ENCODE measurements around the gene UBR7. TPM values are rescaled to one million over a fixed set of nuclear protein-coding genes. Genes with fewer than 3 reads are reported as not detected.
"Not testable (repeated sequence)": the region's sequence is repeated elsewhere in the genome, so short reads cannot be mapped to it uniquely, and the experiment has no call there.

The UBR7 gene
- total RNA-seq, 1 experiment from 2014 or later, result 75.8 TPM

- no peak for DNase-seq (ENCODE audit: low read depth)
Measured at GRCh38 chr14:93195316-93195999, 11.6 kb upstream of the UBR7 start.

- DNase-seq (ENCODE audit: low read depth), result no peak
Measured at GRCh38 chr14:93199031-93199430, 8.0 kb upstream of the UBR7 start.

GRCh38 chr14:93200553-93200952, 6.5 kb upstream of the UBR7 start:
- DNase-seq (ENCODE audit: low read depth), result no peak

DNA sequence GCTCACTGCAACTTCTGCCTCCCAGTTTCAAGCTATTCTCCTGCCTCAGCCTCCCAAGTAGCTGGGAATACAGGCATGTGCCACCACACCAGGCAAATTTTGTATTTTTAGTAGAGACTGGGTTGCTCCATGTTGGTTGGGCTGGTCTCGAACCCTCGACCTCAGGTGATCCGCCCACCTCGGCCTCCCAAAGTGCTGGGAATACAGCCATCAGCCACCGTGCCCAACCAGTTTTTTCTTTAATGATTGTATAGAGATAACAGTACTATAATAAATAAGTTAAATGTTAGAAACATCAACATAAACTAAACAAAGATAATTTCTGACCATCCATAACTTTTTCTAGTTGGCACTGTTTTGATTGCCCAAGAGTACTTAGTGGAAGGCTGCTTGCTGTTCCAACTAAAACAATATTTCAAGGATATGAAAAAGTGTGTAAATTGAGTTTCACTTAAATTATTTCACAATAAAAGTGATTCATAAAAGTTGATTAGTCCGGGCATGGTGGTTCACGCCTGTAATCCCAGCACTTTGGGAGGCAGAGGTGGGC, 5.8 kb upstream of the UBR7 start:
- DNase-seq (ENCODE audit: low read depth), result no peak

DNA sequence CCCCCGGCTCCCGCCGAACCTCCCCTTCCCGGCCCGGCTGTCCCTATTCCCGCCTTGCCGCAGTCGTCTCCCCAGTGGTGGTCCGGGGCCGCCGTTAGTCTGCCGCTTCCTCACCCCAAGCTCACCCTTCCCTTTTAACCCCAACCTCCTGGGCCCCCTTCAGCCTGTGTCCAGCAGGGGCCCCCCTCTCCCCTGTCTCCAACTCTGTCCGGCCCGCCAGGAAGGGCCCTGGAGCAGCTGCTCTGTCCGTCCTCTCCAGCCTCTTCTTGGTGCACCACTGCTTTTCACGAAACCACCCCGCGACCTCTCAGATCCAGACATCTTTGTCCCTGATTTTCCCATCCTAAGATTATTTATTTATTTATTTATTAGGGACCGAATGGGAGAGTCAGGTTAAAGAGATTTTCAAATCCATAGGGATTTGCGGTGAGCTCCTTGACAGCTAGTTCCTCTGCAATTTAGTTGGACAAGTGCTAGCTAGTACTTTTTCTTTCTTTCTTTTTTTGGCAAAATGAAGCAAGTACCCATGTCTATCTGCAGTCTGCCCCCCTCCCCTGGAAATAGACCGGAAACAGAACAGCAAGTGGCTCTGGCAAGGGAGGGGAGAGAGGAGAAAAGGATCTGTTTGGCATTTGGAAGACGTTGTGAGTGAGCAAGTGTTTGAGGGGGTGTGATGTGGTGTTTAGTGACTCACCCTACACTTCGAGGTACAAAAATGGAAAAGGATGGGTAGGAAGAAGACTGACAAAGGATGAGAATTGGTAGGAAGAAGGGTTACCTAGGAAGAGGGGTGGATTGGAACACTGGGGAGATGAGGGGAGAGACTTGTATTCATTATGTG, 632 bp downstream of the UBR7 start:
- peak; percentile 73 for DNase-seq (ENCODE audit: low read depth)

- DNase-seq (ENCODE audit: low read depth), result no peak
Measured at GRCh38 chr14:93212432-93212831, 5.4 kb downstream of the UBR7 start.

- DNase-seq (ENCODE audit: low read depth), result no peak
Measured at GRCh38 chr14:93214598-93214997, 7.5 kb downstream of the UBR7 start.

GRCh38 chr14:93219103-93219726, 12.2 kb downstream of the UBR7 start:
- DNase-seq (ENCODE audit: low read depth), result peak; percentile 31

DNA sequence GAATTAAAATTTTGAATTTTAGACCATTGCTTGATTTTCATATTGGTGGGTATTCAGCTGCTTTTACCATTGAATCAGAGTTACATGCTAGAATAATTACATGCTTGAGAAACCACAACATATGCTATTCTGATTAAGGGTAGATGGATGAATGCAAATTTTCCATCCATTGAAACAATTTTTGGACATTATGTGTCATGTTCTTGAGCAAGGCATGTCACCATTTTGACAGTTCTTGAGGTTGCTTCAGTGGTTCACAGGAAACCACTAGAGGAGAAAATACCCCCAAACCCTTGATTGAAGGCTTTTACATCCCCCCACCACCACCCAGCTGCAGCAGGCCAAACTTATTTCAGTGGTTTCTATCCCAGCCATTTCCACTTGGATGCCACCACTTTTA, 13.5 kb downstream of the UBR7 start:
- DNase-seq (ENCODE audit: low read depth), result no peak

DNA sequence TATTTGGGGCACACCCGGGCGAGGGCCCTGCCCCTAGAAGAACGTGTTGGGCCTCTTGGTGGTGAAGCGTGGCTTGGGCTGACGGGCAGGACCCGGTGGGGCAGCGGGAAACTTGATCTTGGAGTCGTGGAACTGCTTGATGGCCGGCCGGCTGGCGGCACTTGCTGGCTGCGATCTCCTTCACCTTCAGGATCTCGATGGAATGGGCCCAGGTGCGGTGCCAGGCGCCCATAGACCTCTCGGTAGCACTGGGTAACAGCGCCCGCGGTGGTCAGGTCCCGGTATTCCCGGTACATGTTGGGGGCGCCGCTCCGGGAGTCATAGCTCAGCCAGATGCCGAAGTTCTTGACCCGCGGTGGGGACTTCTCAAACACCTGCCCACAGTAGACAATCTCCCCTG, 16.5 kb downstream of the UBR7 start:
- no peak for DNase-seq (ENCODE audit: low read depth)

DNA sequence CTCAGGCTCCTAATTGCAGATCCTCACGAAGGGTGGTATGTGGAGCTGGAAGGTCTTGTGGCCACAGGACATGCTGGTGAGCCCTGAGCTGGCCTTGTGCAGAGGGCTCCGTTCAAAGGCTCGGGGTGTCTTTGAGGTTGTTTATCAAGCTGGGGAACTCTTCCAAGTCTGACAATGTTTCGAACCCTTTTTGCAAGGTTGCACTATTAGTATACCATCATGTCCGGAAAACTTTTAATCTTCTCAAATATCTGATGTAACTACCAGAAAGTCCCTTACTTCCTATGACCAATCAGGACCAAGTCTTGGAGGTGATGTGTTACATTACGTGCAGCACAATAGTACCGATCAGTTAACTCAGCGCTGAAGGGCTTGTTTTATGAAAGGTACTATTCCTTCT, 21.5 kb downstream of the UBR7 start:
- DNase-seq (ENCODE audit: low read depth), result no peak

DNA sequence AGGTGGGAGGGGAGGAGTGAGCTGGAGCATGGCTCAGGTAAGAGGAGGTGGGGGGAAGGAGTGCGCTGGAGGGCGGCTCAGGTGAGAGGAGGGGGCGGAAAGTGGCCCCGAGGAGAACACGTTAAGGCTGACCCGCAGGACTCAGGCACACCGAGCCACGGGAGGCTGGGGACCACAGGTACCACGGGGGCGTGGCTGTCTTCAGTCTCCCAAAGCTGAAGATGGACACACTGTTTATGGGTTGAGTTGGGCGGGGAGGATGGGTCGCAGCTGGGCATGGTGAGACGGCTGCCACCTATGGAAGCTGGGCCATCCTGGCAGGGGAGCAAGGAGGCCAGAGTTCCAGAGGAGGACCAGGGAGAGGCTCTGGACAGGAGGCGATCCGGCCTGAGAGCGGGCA, 23.5 kb downstream of the UBR7 start:
- DNase-seq (ENCODE audit: low read depth), result no peak

DNA sequence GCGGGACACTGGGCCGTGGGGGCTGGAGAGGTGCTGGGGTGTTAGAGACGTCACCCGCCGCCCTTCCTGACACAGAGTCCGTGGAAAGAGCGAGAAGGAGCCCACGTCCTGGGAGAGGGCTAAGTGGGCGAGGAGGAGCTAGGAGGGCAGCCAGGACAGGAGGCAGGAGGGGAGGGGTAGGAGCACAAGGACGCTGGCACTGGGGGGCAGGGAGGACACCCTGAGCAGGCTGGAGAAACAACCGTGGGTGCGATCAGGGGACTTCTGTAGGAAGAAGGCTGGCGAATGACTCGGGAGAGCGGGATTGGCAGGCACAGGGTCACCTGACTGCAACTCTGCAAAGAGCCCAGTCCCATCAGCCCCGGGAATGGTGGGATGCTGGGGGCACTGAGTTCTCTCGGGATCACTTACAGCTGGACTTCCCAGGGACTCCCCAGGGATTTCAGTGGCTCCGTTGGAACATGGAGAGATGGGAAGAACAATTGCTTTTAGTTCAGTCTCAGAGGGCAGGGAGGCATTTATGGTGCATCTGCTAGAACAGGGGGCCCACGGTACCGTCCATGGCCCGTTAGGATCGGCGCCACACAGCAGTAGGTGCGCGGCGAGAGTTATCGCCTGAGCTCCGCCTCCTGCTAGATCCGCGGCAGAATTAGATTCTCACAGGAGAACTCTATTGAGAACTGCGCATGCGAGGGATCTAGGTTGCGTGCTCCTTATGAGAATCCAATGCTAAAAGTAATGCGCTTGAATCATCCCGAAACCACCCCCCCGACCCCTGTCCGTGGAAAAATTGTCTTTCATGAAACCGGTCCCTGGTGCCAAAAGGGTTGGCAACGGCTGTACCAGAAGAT, 24.3 kb downstream of the UBR7 start:
- DNase-seq (ENCODE audit: low read depth), result peak; percentile 39

DNA sequence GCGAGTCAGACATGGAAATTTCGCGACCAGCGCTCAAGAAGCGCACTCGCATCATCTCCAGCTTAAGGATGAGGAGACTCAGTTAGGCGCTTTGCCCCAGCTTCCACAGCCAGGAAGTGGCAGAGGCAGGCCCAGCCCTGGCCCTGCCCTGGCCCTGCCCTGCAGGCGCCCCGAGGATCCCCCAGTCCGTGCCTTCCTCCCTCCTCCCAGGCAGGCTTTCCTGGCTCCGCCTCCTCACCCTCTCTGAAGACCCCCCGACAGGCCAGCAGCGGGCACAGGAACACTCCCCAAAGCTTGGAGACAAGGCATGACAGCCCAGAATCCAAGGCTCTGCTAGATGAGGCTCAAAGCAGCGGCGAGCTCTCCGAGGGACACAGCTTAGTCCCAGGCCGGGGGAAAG, 25.1 kb downstream of the UBR7 start:
- no peak for DNase-seq (ENCODE audit: low read depth)

- DNase-seq (ENCODE audit: low read depth), result not testable (repeated sequence)
Measured at GRCh38 chr14:93233078-93233477, 26.0 kb downstream of the UBR7 start.

- DNase-seq (ENCODE audit: low read depth), result peak; percentile 72
Measured at GRCh38 chr14:93234798-93235197, 27.7 kb downstream of the UBR7 start.

GRCh38 chr14:93239869-93240677, 33.0 kb downstream of the UBR7 start:
- DNase-seq (ENCODE audit: low read depth), result peak; percentile 74

DNA sequence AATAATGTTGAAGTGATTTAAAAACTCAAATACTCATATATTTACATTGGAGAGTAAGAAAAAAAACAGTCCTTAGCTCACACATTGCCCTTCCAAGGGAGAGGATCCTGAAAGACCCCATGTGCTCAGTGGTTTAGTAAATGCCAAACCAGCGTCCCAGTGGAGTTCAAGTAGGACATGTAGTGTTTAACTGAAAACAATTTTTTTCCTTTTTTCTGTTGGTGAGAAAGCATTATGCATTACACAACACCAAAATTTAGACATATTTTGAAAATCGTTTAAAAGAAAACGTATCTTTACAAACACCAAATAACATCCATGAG, 33.6 kb downstream of the UBR7 start:
- peak; percentile 53 for DNase-seq (ENCODE audit: low read depth)

GRCh38 chr14:93245764-93246420, 38.8 kb downstream of the UBR7 start:
- DNase-seq (ENCODE audit: low read depth), result no peak

DNA sequence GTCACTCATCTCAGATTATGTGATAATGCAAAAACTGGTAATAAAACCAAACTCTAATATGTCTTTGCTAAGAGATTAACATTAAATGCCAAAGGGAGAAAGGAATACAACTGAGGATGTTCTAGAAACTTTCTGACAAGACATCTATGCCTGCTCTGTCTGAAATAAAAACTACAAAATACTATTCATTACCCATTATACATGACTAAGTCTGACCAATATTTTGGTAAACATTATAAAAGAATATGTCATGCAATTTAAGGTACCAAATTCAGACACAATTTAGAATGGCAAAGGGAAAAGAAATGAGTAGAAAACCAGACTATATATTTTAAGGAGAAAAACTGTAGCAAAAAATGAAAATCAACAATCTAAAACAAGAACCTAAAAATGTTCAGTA, 39.5 kb downstream of the UBR7 start:
- DNase-seq (ENCODE audit: low read depth), result no peak

Data from LHCN-M2 (cell line).